Osteocyte (in vitro differentiated cells): ENCODE measurements around the gene CHAD. TPM values are rescaled to one million over a fixed set of nuclear protein-coding genes. Genes with fewer than 3 reads are reported as not detected.

Experiments used
- DNase-seq: peaks from one replicate; pipeline ENCODE4 v3.0.0; 2021; ENCODE audit warnings: mixed read lengths; ENCODE audit not compliant: unreplicated experiment; ENCODE audit errors: extremely low spot score
- H3K27ac Mint-ChIP-seq: one replicate; pipeline ENCODE4 v1.8.0; 2021; ENCODE audit warnings: mild to moderate bottlenecking, mixed read lengths; ENCODE audit not compliant: unreplicated experiment
- H3K27me3 Mint-ChIP-seq: one replicate; pipeline ENCODE4 v1.8.0; 2021; ENCODE audit warnings: mixed read lengths; ENCODE audit not compliant: unreplicated experiment
- H3K36me3 Mint-ChIP-seq: one replicate; pipeline ENCODE4 v1.8.0; 2021; ENCODE audit warnings: mixed read lengths; ENCODE audit not compliant: unreplicated experiment
- H3K4me1 Mint-ChIP-seq: one replicate; pipeline ENCODE4 v1.8.0; 2021; ENCODE audit warnings: mixed read lengths; ENCODE audit not compliant: unreplicated experiment
- H3K4me3 Mint-ChIP-seq: one replicate; pipeline ENCODE4 v1.8.0; 2021; ENCODE audit warnings: mild to moderate bottlenecking, moderate library complexity, mixed read lengths; ENCODE audit not compliant: unreplicated experiment
- H3K9me3 Mint-ChIP-seq: one replicate; pipeline ENCODE4 v1.8.0; 2021; ENCODE audit warnings: mixed read lengths; ENCODE audit not compliant: unreplicated experiment
- total RNA-seq: library from RNA; stranded (reverse); gene quantifications from 2 replicates; pipeline ENCODE4 v1.2.1, GENCODE V29; 2021
- TF ChIP-seq, protein P1 (sequence below): fragments of 200-600 bp; sonication (generic); IDR thresholded peaks from 2 replicates; pipeline ENCODE4 v1.5.0; 2021; ENCODE audit warnings: antibody characterized with exemption, mild to moderate bottlenecking, moderate library complexity

The CHAD gene
- total RNA-seq, 1 donor from 2014 or later = not detected

DNA sequence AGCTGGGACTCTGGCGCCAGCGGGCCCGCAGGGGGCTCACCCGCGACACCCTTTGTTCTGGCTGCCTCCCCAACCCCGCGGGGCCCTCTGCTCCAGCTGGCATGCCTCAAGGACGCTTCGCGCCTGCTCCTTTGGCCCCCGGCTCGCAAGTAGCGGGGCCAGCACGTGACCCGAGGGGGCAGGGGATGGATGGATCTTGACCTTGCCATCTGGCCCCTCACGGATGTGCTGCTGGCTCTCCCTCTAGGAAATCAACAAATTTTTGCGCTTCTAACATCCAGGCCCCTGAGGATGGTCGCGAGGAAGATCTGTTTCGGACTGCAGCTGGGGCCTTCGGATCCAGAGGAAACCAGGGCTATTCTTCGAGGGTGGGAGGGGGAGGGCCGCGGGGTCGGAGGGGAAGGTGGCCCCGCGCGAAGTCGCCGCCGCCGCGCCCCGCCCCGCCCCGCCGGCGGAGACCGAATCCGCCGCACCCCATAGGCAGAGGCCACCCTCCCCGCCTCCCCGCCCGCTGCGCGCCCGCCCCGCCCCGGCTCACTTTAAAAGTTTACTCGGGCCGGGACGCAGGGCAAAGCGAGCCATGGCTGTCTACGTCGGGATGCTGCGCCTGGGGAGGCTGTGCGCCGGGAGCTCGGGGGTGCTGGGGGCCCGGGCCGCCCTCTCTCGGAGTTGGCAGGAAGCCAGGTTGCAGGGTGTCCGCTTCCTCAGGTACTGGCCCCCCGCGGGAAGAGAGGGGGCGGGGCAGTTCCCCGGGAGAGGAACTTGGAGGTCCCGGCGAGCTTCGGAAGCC is 42.8 kb downstream of the CHAD start, which contains the start of gene ACSF2:
TSS of gene ACSF2 (plus strand) at position 537 of the 790 bp plus-strand sequence. CDS start at position 581, 44 bp downstream.
- Mint-ChIP-seq H3K4me3 (peak within 1 kb of the TSS; percentile 76), H3K4me1 (peaks cover 36% of the 10 kb centered on the region), H3K27ac (peak within 1 kb of the TSS; percentile 83), H3K9me3 (no peaks in the 10 kb centered on the region), H3K27me3 (no peaks in the 10 kb centered on the region), H3K36me3 (no peaks in the 10 kb centered on the region)
- DNase-seq = no peak
- TF ChIP-seq, protein P1, sequence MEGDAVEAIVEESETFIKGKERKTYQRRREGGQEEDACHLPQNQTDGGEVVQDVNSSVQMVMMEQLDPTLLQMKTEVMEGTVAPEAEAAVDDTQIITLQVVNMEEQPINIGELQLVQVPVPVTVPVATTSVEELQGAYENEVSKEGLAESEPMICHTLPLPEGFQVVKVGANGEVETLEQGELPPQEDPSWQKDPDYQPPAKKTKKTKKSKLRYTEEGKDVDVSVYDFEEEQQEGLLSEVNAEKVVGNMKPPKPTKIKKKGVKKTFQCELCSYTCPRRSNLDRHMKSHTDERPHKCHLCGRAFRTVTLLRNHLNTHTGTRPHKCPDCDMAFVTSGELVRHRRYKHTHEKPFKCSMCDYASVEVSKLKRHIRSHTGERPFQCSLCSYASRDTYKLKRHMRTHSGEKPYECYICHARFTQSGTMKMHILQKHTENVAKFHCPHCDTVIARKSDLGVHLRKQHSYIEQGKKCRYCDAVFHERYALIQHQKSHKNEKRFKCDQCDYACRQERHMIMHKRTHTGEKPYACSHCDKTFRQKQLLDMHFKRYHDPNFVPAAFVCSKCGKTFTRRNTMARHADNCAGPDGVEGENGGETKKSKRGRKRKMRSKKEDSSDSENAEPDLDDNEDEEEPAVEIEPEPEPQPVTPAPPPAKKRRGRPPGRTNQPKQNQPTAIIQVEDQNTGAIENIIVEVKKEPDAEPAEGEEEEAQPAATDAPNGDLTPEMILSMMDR = no peak

DNA sequence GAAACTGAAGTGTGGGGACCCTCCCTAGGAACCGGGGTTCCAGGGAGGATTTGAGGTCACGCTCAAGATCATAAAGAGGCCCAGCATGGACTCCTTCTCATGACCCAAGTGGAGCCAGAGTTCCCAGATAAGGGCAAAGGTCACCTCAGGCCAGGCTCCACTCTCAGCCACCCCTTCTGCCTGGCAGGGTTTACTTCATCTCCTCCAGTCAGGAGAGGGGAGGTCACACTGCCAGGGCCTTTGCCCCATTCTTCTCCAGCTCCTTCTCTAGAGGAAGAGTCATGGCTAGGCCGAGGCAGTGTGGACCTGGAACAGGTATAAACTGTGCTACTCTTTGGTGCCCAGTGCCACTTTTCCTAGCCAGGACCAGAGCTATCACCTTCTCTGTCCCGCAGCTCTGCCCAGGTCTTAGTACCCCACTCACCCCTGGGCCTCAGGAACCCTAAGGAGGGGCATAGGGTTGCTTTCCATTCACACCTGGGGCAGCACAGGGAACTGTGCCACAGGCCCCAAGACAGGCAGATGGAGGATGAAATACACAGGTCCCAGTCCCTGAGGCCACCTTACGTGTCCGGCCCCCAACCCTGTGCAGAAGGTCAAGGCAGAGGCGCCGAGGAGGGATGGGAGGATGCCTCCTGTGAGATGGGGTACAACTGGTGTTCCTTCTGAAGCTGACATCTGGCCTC is 43.5 kb downstream of the CHAD start:
- DNase-seq = no peak
- H3K4me1 Mint-ChIP-seq = peaks cover 36% of the 10 kb centered on the region
- peak overlapping the region; percentile 76 for H3K4me3 Mint-ChIP-seq
- no peaks in the 10 kb centered on the region for H3K36me3 Mint-ChIP-seq
- no peaks in the 10 kb centered on the region for H3K27me3 Mint-ChIP-seq
- H3K27ac Mint-ChIP-seq = no peak overlapping the region
- H3K9me3 Mint-ChIP-seq = no peaks in the 10 kb centered on the region
- TF ChIP-seq, protein P1 = no peak

DNA sequence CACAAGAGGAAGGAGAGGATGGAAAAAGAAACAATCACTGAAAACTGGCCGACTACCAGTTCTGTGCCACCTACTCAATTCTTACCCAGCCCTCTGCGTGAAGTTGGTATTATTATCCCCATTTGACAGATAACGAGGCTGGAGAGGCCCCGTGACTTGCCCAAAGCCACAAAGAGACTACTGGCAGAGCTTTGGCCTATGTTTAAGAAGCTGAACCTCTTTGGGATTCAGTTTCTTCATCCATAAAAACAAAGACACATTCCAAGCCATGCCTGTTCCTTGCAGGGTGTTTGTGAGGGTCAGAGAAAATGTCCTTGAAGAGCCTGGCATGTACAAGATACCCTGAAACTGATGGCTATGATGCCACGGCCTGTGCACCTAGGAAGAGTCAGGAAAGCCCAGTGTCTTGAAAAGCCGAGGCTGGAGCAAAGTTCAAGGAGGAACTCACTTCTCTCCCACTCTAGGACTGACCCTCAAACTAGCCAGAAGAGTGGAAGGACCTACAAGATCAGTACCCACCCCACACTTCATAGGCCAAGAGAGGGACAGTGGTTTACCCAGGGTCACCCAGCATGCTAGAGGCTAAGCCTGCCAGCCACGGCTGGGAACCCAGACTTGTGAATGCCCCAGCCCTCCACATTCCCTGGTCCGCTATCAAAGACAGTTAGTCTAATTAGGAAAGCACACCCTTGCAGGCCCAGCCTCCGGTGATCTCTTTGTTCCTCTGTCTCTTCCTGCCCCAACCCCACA is 44.3 kb downstream of the CHAD start:
- Mint-ChIP-seq H3K9me3 (no peaks in the 10 kb centered on the region), H3K36me3 (no peaks in the 10 kb centered on the region), H3K4me1 (peaks cover 36% of the 10 kb centered on the region), H3K4me3 (no peak overlapping the region), H3K27ac (peak overlapping the region; percentile 31), H3K27me3 (no peaks in the 10 kb centered on the region)
- TF ChIP-seq, protein P1 = no peak
- DNase-seq = no peak

DNA sequence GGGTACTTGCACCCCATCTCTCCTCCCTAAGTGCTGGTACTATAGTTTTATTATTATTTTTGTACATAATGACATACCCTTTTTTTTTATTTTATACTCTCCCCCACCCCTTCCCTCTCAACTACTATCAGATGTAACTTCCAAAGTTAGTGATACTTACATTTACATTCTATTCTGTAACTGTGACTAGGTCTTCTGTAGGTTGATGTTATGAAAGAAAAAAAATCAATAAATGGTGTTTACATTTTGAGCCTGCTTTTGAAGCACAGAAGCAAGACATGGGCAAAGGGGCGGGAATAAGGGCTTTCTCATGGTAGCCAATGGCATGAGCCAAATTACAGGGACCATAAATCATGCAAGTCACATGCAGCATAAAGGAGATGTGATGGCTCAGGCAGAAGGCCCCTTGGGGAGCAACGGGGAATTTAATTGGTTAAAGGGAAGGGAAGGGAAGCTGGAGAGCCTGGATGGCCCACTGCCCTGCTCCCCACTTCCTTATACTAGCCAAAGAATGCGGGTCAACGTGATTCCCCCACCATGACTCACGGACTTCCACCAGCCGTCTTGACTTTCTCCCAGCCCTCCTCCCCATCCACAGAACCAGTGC is 45.0 kb downstream of the CHAD start:
- Mint-ChIP-seq H3K9me3 (no peaks in the 10 kb centered on the region), H3K27ac (peak overlapping the region; percentile 31), H3K4me1 (peaks cover 34% of the 10 kb centered on the region), H3K36me3 (no peaks in the 10 kb centered on the region), H3K4me3 (no peak overlapping the region), H3K27me3 (peaks cover 3% of the 10 kb centered on the region)
- no peak for DNase-seq
- TF ChIP-seq, protein P1 = no peak
